Measurements from ENCODE around the gene OR52I2.

DNA sequence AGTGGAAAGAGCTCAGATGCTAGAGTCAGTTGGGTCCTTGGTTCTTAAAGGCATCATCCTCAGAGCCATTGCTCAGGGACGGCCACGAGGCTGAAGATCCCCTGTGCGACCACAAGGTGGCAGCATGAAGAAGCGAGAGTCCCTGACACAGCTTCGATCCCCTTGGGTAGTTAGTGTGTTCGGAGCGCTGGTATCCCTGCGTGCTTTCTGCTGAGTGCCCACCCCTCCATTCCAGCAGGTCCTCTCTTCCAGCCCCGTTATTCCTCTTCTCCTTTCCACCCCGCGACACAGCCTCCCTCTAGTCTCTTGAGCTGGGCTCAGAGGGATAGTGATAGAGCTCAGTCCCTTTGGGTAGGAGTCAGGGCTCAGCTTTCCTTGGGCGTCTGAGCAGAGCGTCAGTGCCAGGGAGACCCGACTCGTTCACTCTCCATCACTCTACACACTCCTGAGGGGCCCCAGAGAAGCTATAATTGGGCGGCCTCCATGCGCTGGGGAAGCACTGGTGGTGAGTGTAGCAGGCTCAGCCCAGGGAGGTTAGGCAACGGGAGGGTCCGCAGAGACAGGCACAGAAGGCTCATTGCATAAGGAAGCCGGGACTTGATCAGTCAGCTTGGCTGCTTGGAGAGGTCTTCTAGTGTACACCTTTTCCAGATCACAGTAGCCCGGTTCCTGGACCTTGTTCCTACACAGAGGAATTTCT is 55.6 kb downstream of the OR52I2 start, which contains the start of gene OR51D1:
- TF ChIP-seq, protein P1, sequence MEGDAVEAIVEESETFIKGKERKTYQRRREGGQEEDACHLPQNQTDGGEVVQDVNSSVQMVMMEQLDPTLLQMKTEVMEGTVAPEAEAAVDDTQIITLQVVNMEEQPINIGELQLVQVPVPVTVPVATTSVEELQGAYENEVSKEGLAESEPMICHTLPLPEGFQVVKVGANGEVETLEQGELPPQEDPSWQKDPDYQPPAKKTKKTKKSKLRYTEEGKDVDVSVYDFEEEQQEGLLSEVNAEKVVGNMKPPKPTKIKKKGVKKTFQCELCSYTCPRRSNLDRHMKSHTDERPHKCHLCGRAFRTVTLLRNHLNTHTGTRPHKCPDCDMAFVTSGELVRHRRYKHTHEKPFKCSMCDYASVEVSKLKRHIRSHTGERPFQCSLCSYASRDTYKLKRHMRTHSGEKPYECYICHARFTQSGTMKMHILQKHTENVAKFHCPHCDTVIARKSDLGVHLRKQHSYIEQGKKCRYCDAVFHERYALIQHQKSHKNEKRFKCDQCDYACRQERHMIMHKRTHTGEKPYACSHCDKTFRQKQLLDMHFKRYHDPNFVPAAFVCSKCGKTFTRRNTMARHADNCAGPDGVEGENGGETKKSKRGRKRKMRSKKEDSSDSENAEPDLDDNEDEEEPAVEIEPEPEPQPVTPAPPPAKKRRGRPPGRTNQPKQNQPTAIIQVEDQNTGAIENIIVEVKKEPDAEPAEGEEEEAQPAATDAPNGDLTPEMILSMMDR (conservative IDR thresholded peaks at IDR 0.05; ENCODE audit: low read depth, low read length), result peak; percentile 83
- no peak for TF ChIP-seq EZH2 (IDR thresholded peaks at IDR 0.05; ENCODE audit: borderline replicate concordance, low read depth, low read length, poor library complexity, severe bottlenecking)

Measured in A673 (cell line).